H54 (cell line): Measurements from ENCODE around the gene MLYCD.

Source experiments
- DNase-seq: peaks from one replicate; pipeline ENCODE4 v3.0.0; 2011; ENCODE audit warnings: low spot score, mixed read lengths; ENCODE audit not compliant: insufficient read length
- FAIRE-seq: peaks from 3 replicates; lab custom pipeline; 2011; peaks lifted over from hg19 to GRCh38; lab: Jason Lieb, UNC
- POLR2A ChIP-seq: IDR thresholded peaks from 2 replicates; pipeline ENCODE4 v1.6.1; 2011; ENCODE audit warnings: low read depth, mild to moderate bottlenecking, low read length

Gene MLYCD

GRCh38 chr16:83973581-83974385, 74.9 kb downstream of the MLYCD start:
- no peak for TF ChIP-seq POLR2A
- no peak for FAIRE-seq
- no peak for DNase-seq

- no peak for TF ChIP-seq POLR2A
- FAIRE-seq (no peak), DNase-seq (no peak)
Measured at GRCh38 chr16:83974475-83974874, 75.6 kb downstream of the MLYCD start.

- FAIRE-seq (no peak), DNase-seq (no peak)
- TF ChIP-seq POLR2A = no peak
Measured at GRCh38 chr16:83975590-83976260, 76.8 kb downstream of the MLYCD start.
